GM19372 (cell line): ENCODE data around the gene HLA-DPB1.

Experiments used
- ATAC-seq: cut with Tn5 transposase; IDR thresholded peaks from one replicate; pipeline ENCODE4 v1.9.1; 2021; ENCODE audit warnings: mild to moderate bottlenecking, low read depth, moderate library complexity; ENCODE audit not compliant: unreplicated experiment

HLA-DPB1 gene

GRCh38 chr6:33124947-33125346 lies 49.2 kb downstream of the HLA-DPB1 start:
- no peak for ATAC-seq

GRCh38 chr6:33126101-33126714 lies 50.4 kb downstream of the HLA-DPB1 start:
- ATAC-seq, result no peak

DNA sequence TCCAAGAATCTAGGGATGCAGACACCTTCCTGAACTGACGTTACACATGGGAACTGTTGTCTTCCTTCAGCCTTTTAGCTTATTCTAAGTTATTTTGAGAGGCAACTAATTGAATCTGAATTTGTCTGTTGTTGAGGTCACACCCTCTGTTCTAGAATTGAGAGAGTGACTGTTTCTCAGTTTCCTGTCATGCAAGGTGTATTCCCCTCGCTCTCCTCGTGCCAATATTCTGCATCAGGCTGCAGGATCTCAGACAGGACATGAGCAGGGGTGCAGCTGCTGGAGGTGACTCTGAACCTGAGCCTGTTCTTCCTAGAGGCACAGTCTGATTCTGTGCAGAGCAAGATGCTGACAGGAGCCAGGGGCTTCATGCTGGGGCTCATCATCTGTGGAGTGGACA lies 52.5 kb downstream of the HLA-DPB1 start:
- ATAC-seq, result no peak

- no peak for ATAC-seq
Observed at GRCh38 chr6:33132081-33132524, 56.3 kb downstream of the HLA-DPB1 start.

DNA sequence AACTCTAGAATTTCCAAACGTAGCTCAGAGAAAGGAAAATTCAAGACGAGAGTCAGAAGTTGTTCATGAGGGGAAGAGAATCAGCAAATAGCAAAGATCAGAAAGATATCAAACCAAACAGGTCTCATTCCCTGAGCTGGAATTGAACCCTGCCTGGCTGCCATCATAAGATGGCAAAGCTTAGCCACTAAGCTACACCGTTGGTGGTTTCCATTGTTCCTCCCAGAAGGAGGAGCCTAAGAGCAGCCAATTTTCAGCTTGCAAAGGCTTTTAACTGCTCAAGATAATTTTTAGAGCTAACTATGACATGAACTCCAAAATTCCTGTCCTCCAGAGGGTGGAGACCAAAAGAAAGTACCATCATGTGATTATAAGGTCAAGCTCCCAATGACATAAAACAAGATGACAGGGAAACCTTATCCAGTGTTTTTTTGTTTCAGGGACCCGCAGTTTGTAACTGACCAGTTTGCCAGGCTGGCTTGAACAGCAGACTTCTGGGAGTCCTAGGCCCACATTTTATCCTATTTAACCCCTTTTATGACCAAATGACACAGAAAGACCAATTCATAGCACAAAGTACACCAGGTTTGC lies 60.6 kb downstream of the HLA-DPB1 start:
- no peak for ATAC-seq
